AG04450 (cell line): Measurements from ENCODE around the gene SLC12A3. TPM values are rescaled to one million over a fixed set of nuclear protein-coding genes. Genes with fewer than 3 reads are reported as not detected.

Experiments
- CTCF ChIA-PET: fragments of 300-600, 350-600 bp; formaldehyde crosslinking; extraction: SDS; loops from one replicate; lab custom pipeline; 2022; ENCODE audit warnings: antibody characterized with exemption, inconsistent platforms; lab: Charles Lee
- POLR2A ChIA-PET: fragments of 350-600 bp; formaldehyde crosslinking; extraction: SDS; loops from one replicate; lab custom pipeline; 2021; ENCODE audit warnings: antibody characterized with exemption, inconsistent platforms; lab: Yijun Ruan, JAX
- DNase-seq: peaks from one replicate; pipeline ENCODE4 v3.0.0-alpha.2; 2011; ENCODE audit warnings: low read depth, low spot score
- H3K27ac ChIP-seq: one replicate; pipeline ENCODE4 v1.5.1; 2012; ENCODE audit warnings: low read depth, low read length, control low read depth
- H3K27me3 ChIP-seq: one replicate; pipeline ENCODE4 v1.6.0; 2012; ENCODE audit warnings: low read length; ENCODE audit not compliant: control insufficient read depth, insufficient read depth
- H3K4me3 ChIP-seq: 2 replicates; pipeline ENCODE4 v1.5.1; 2011; ENCODE audit warnings: mild to moderate bottlenecking, low read depth, low read length, control low read depth
- H3K9me3 ChIP-seq: 2 replicates; pipeline ENCODE4 v1.5.1; 2012; ENCODE audit warnings: low read length; ENCODE audit not compliant: control insufficient read depth, insufficient read depth
- CTCF ChIP-seq: IDR thresholded peaks from 2 replicates; pipeline ENCODE4 v1.5.1; 2011; ENCODE audit warnings: low read depth, low read length, control low read depth, inconsistent platforms
- polyA plus RNA-seq: library from polyadenylated mRNA; depleted of rRNA; stranded (reverse); fragments of >200 nt; gene quantifications from 2 replicates; pipeline ENCODE4 v1.2.3, GENCODE V29; 2011

The SLC12A3 gene
- polyA plus RNA-seq, 1 experiment, result not detected

GRCh38 chr16:56915336-56916119 lies 50.5 kb downstream of the SLC12A3 start:
- POLR2A ChIA-PET, result no interaction called here
- Histone ChIP-seq H3K4me3 (no peak overlapping the region), H3K27ac (no peak overlapping the region), H3K27me3 (peaks cover 2% of the 10 kb centered on the region), H3K9me3 (no peaks in the 10 kb centered on the region; the same call in 1 of the 2 replicates)
- no peak for TF ChIP-seq CTCF
- DNase-seq, result no peak
- CTCF ChIA-PET, result no interaction called here

- DNase-seq, result no peak
- ChIA-PET CTCF (no interaction called here), POLR2A (interaction anchor here (0.6 kb wide), 1 partner anchor 14 kb away, joined by 3 read pairs; no protein-coding TSS in a partner anchor)
- H3K9me3 ChIP-seq, result no peaks in the 10 kb centered on the region; the same call in 1 of the 2 replicates
- no peak for TF ChIP-seq CTCF
- H3K27ac ChIP-seq, result no peak overlapping the region
- H3K4me3 ChIP-seq, result no peak overlapping the region
- peaks cover 2% of the 10 kb centered on the region for H3K27me3 ChIP-seq
Measured at GRCh38 chr16:56916571-56917403, 51.8 kb downstream of the SLC12A3 start.

GRCh38 chr16:56918467-56919012 lies 53.5 kb downstream of the SLC12A3 start:
- Histone ChIP-seq H3K27ac (no peak overlapping the region), H3K9me3 (no peaks in the 10 kb centered on the region; the same call in 1 of the 2 replicates), H3K27me3 (peaks cover 2% of the 10 kb centered on the region), H3K4me3 (no peak overlapping the region)
- CTCF ChIA-PET, result no interaction called here
- POLR2A ChIA-PET, result interaction anchor here (0.9 kb wide), 1 partner anchor 13 kb away, joined by 3 read pairs; no protein-coding TSS in a partner anchor
- no peak for DNase-seq
- TF ChIP-seq CTCF, result no peak

- ChIA-PET CTCF (no interaction called here), POLR2A (no interaction called here)
- TF ChIP-seq CTCF, result no peak
- DNase-seq, result no peak
- Histone ChIP-seq H3K27ac (no peak overlapping the region), H3K27me3 (peaks cover 2% of the 10 kb centered on the region), H3K4me3 (no peak overlapping the region), H3K9me3 (no peaks in the 10 kb centered on the region; the same call in 1 of the 2 replicates)
Measured at GRCh38 chr16:56919099-56919800, 54.2 kb downstream of the SLC12A3 start.
